NCI-H1092 (cell line): ENCODE results near the gene AREL1.
"Not testable (repeated sequence)": the region's sequence is repeated elsewhere in the genome, so short reads cannot be mapped to it uniquely, and the experiment has no call there.

Experiments used
- DNase-seq: peaks from one replicate; lab custom pipeline; 2025; lab: John Stamatoyannopoulos, UW

AREL1 gene, protein sequence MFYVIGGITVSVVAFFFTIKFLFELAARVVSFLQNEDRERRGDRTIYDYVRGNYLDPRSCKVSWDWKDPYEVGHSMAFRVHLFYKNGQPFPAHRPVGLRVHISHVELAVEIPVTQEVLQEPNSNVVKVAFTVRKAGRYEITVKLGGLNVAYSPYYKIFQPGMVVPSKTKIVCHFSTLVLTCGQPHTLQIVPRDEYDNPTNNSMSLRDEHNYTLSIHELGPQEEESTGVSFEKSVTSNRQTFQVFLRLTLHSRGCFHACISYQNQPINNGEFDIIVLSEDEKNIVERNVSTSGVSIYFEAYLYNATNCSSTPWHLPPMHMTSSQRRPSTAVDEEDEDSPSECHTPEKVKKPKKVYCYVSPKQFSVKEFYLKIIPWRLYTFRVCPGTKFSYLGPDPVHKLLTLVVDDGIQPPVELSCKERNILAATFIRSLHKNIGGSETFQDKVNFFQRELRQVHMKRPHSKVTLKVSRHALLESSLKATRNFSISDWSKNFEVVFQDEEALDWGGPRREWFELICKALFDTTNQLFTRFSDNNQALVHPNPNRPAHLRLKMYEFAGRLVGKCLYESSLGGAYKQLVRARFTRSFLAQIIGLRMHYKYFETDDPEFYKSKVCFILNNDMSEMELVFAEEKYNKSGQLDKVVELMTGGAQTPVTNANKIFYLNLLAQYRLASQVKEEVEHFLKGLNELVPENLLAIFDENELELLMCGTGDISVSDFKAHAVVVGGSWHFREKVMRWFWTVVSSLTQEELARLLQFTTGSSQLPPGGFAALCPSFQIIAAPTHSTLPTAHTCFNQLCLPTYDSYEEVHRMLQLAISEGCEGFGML

GRCh38 chr14:74712499-74713394 is at the start of gene AREL1, which contains the start of gene FCF1:
Gene AREL1 (minus strand): TSS chr14:74713080. CDS start chr14:74685615, 27,465 bp downstream.
Gene FCF1 (plus strand): TSS chr14:74713144. CDS start chr14:74713198, 54 bp downstream.
- DNase-seq = no peak

DNA sequence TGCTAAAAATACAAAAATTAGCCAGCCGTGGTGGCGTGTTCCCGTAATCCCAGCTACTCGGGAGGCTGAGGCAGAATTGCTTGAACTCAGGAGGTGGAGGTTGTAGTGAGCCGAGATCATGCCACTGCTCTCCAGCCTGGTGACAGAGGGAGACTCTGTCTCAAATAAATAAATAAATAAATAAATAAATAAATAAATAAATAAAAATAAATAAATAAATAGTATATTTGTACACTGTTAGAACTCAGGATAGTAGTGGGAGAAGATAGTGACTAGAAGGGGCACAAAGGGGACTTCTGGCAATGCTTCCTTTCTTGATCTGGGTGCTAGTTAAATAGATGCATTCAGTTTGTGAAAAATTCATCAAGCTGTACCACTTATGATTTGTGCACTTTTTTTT is 45.6 kb upstream of the AREL1 start:
- DNase-seq = not testable (repeated sequence)

GRCh38 chr14:74756326-74756725 is 43.4 kb upstream of the AREL1 start:
- DNase-seq = no peak

DNA sequence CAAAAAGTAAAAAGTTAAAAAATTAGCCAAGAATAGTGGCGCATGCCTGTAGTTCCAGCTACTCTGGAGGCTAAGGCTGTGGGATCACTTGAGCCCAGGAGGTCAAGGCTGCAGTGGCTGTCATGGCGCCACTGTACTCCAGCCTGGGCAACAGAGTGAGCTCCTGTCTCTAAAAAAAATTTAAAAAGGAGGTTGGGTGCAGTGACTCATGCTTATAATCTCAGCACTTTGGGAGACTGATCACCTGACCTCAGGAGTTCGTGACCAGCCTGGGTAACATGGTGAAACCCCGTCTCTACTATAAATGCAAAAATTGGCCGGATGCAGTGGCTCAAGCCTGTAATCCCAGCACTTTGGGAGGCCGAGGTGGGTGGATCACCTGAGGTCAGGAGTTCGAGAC is 42.0 kb upstream of the AREL1 start:
- DNase-seq = no peak

GRCh38 chr14:74754157-74754556 is 41.3 kb upstream of the AREL1 start:
- no peak for DNase-seq

DNA sequence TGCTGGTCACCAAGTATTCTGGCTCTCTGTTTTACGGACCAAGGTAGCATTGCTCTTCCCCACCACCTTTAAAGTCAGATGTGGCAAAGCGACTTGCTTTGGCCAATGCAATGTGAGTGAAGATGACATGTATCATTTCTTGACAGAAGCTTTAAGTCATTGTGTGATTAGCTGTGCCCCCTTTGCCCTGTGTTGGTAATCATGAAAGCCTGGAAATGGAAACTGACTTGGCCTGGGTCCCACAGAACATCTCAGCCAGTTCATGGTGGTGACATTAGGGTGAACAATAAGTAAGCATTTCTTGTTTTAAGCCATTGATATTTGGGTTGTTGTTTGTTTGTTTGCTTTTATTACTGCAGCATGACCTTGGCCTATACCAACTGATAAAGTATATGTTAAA is 34.4 kb upstream of the AREL1 start:
- no peak for DNase-seq

DNA sequence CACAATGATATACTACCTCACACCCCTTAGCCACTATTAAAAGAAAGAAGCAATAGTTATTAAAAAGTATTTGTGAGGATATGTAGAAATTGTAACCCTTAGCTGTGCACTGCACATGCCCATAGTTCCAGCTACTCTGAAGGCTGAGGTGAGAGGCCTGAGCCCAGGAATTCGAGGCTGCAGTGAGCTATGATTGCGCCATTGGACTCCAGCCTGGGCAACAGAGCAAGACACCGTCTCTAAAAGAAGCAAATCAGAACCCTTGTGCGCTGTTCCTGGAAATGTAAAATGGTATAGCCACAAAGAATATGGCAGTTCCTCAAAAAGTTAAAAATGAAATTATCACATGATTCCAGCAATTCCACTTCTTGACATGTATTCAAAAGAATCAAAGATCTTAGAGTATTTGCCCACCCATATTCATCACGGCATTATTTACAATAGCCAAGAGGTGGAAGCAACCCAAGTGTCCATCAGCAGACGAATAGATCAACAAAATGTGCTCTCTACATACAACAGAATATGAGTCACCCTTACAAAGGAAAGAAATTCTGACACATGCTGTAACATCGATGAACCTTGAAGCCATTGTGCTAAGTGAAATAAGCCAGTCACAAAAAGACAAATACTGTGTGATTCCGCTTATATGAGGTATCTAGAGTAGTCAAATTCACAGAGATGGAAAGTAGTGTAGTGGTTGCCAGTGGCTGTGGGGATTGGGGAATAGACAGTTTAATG is 26.6 kb upstream of the AREL1 start:
- no peak for DNase-seq

DNA sequence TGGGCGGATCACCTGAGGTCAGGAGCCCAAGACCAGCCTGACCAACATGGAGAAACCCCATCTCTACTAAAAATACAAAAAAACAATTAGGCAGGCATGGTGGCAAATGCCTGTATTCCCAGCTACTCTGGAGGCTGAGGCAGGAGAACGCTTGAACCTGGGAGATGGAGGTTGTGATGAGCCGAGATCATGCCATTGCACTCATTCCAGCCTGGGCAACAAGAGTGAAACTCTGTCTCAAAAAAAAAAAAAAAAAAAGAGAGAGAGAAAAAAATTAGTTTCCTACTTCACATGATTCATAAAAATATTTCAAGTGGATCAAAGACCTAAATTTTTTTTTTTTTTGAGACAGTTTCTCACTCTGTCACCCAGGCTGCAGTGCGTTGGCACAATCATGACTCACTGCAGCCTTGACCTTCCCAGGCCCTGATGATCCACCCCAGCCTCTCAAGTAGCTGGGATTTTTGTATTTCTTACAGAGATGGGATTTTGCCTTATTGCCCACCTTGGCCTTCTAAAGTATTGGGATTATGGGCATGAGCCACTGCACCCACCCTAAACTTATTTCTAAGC is 25.0 kb upstream of the AREL1 start:
- DNase-seq = no peak

- DNase-seq = no peak
Measured at GRCh38 chr14:74735125-74735524, 22.2 kb upstream of the AREL1 start.

DNA sequence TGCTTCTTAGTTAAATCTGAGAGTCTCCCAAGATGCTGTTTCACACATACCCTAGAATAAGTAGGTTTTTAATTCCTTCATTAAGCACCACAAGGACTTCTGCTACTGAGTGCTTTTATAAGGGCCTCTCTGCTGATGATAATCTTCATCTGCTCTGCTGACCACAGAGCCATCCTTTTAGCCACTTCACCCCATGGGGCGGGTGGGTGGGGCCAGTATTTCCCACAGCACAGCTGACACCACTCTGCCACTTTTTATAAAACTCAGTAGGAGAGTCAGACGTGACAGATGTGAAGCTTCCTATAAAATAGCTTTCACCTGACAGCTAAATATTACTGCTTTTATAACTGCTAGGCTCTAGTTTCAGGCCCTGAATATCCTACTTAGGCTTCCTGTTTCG is 20.3 kb upstream of the AREL1 start:
- DNase-seq = no peak

DNA sequence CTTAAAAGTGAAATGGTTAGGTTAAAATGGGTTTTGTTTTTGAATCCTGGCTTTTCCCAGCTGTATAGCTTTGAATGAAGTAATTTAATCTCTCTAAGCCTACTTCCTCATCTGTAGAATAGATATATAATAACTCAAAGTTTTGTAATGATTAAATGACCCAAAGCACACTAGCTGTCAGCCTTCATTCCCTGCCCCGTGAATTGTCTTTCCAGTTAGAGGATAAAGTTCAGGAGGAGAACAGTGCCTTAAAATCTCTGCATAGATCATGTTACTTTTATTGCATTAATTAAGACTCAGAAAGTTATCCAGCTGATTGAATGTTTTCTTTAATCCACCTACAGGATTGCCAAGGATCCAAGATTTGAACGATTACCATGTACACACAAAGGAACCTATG is 19.5 kb upstream of the AREL1 start:
- no peak for DNase-seq

DNA sequence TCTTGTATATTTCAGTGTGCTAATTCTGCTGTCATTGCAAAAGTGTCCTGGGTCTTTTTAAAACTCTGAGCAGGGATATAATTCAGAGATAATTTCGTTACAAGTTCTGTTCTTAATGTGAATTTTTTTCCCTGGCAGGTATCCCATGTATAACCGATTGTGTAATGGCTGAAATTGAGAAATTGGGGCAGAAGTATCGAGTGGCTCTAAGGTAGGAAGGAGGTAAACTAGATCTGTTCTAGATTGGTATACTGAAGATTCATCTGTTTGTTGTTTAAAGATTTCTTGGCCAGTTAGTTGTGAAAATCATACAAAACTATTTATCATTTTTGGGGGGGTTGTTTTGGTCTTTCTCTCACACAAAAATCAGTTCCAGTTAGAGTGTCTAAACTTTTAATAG is 10.3 kb upstream of the AREL1 start:
- DNase-seq = no peak

- DNase-seq = no peak
Measured at GRCh38 chr14:74720526-74720925, 7.6 kb upstream of the AREL1 start.

GRCh38 chr14:74713395-74713735 is 485 bp upstream of the AREL1 start:
- no peak for DNase-seq

GRCh38 chr14:74711651-74712050 is 1.2 kb downstream of the AREL1 start:
- DNase-seq = no peak

DNA sequence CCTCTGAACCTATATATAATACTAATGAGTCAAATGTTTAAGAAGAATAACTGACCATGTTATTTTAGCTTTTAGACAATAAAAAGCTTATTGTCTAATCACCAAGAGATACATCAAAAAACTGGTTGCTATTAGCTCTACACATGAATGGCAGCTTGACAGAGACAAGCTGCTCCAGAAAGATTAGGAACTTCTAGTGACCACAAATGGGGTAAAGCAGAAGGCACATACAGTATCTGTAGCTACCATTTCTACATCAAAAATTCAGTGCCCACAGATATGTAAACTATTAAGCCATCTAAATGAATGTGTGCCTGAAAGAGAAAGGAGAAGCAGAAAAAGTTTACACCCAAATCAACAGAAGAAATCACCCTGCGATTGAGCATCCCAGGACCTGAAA is 2.4 kb downstream of the AREL1 start:
- DNase-seq = no peak

DNA sequence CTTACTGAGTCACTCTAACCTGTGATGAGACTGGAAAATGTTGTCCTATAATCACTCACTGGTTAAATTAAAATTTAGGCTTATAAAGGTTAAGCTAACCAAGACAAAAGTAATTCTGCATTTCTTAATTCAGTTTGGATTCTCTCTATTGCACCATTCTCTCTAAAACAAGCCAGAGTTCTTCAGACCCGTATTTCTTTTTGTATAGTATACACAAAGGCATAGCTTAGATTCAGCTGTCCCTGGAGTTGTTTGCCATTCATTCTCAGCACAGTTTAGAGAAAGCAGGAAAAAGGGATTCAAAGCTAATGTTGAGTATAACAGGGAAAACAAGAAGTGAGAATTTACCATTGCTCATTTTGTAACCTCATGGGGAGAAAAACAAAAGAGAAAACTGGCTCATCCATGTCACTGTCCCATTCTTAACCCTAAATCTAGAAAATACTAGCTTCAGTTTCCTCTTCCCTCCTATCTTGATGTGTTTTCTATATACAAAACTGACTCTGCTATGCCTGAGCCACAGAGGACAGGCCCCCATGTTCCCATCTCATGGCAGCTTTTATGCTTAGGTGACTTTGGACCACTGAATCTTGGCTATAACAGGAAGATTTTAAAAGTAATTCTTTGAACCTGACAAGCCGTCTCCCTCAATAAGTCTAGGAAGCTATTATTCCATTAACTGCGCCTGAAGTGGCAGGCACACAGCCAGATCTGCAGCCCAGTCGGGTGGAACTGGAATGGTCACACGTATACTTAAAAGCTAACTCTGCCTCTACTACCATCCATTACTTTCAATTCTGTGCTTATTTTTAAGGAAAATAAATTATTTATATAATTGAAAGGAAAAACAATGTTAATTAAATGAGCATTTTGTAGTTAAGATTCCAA is 7.0 kb downstream of the AREL1 start:
- DNase-seq = no peak

GRCh38 chr14:74704656-74705055 is 8.2 kb downstream of the AREL1 start:
- DNase-seq = no peak

GRCh38 chr14:74703043-74703442 is 9.8 kb downstream of the AREL1 start:
- DNase-seq = no peak

GRCh38 chr14:74702293-74702692 is 10.6 kb downstream of the AREL1 start:
- no peak for DNase-seq
